ENCODE data around the gene ZNHIT2. TPM values are rescaled to one million over a fixed set of nuclear protein-coding genes. Genes with fewer than 3 reads are reported as not detected.
"Not testable (repeated sequence)": the region's sequence is repeated elsewhere in the genome, so short reads cannot be mapped to it uniquely, and the experiment has no call there.

ZNHIT2 gene
- 5.8 TPM for total RNA-seq
- long read RNA-seq, transcript ZNHIT2-201 (1 exons, 1,306 nt), result major isoform, 6 of 6 reads
- long read RNA-seq, partial matches to known transcripts, result 0 of 6 reads
- long read RNA-seq, other reads (novel, unspliced or antisense), result 0 of 6 reads

DNA sequence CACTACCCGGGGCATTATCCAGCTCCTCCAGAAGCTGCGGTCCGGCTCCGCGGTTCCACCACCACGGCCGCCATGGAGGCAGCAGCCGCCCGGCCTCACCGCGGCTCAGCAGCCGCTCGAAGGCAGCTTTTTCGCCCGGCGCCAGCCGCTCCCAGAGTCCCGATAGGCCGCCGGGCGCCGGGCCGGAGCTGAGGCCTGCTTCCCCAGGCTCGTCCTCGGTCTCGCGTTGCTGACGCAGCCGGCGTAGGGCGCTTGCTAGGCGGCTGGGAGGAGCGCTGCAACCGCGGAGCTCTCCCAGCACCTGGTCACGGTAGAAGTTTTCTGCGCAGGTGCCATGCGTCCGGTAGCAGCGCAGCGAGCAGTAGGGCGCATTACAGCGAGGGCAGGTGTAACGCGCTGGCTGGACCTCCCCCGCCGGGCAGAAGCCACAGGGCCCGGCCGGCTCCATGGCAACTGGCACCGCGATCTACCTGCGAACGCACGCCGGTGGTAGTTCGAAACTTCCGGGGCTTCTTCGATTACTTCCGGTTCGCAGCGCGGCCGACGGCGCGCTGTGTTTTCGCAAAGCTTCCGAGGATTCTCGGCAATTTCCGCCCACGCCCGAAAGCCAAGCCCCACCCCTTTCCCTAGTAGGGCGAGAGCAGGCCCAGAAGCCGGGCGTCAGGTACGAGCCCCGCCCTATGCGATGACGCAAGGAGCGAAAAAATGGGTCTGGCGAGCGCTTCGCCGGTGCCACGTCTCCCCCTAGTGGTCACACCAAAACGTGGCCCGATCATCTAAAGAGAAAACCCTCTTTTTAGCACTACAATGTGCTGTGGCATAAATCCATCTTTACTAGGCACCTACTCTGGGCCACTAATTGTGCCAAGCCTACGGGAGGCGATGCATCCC is at the start of gene ZNHIT2:
Gene ZNHIT2 (minus strand): TSS at position 496 of the 891 bp plus-strand sequence. CDS start 48 bp downstream, at position 448.
- ATAC-seq, result peak; percentile 88
- DNase-seq (ENCODE audit: missing footprints), result peak; percentile 100
- intact Hi-C loops (cut with DNase I), result loop anchor here (1.0 kb wide), 1 partner anchor 33 kb away; the partner anchor contains the start of genes CDCA5 and ZFPL1

- ATAC-seq (no peak), DNase-seq (ENCODE audit: missing footprints) (no peak)
- intact Hi-C loops (cut with DNase I), result no loop called here
Measured at GRCh38 chr11:65166893-65167292, 49.4 kb upstream of the ZNHIT2 start.

DNA sequence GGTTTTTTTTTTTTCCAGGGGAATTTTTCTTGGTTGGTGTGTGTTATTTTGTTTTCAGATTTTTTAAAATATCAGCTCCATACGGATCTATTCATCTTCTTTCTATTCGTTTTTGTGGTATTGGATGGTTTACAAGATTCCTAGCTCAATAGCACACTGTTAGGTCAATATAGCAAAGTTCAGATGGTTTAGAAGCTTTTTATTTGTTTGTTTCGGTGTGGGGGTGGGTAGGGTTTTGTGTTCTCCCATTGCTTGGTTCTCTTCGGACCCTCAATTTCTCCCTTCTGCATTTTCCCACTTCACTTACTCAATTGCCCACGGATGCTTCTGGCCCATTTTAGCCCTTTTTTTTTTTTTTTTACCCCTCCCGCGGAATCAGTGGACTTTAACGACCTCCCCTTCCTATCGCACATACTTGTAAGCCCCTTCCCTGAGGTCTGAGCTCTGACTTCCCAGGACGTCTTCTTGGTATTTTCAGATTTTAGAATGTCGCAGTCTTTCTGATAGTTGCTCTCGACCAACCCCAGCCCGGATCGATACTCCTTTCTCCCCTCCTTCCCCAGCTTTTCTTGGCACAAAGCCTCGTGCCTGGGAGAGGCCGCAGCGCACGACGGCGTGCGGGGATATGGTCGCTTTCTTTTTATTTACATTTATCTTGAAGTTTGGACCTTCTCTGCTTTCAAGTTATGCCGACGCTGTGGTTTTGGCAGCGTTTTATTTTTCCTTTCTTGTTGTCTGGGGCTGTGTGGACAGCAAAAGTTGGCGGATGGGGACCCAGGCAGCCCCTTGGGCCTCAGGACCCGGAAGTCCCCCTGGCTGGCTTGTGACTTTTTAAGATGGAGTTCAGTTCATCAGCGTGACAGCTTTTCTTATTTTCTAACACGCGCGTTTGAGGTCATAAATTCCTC is 48.2 kb upstream of the ZNHIT2 start:
- DNase-seq (ENCODE audit: missing footprints), result no peak
- ATAC-seq, result no peak
- intact Hi-C loops (cut with DNase I), result no loop called here

DNA sequence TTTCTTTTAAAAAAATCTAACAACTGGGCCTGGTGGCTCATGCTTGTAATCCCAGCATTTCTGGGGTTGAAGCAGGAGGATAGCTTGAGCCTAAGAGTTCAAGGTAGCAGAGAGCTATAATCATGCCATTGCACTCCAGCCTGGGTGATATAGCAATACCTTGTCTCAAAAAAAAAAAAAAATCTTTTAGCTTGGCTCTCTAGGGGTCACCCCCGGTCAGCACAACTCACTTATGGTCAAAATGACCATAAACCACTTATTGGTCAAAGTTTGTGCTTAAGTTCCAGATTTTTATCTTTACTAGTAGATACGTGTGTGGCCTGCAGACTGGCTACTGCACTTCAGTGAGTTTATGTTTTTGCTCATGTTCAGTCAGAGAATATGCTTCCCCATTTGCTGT is 46.2 kb upstream of the ZNHIT2 start:
- intact Hi-C loops (cut with DNase I), result no loop called here
- ATAC-seq, result no peak
- no peak for DNase-seq (ENCODE audit: missing footprints)

DNA sequence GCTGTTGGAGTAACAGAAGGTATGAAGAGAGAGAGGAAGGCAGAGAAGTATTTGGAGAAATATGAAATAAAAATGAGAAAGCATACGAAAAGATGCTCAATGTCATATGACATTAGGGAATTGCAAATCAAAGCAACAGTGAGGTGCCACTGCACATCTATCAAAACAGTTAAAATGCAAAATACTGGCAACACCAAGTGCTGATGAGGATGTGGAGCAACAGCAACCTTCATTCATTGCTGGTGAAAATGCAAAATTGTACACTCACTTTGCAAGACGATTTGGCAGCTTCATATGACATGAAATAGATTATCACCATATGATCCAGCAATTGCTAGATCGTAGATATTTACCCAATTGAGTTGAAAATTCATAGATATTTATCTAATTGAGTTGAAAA is 43.1 kb upstream of the ZNHIT2 start:
- DNase-seq (ENCODE audit: missing footprints) (no peak), ATAC-seq (no peak)
- intact Hi-C loops (cut with DNase I), result no loop called here

DNA sequence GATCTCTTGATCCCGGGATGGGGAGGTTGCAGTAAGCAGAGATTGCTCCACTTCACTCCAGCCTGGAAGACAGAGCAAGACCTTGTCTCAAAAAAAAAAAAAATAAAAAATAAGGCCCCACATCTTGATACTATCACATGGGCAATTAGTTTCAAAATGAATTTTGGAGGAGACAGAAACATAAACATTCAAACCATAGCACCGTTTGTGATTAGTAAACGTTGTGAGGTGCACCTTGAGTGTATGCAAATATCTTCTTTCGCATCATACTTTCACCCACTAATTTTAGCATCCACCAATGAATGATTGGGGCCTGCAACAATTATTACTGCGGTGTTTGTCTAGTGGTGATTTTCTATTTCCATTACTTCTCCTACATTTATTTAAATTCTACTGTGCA is 41.5 kb upstream of the ZNHIT2 start:
- intact Hi-C loops (cut with DNase I), result no loop called here
- DNase-seq (ENCODE audit: missing footprints) (no peak), ATAC-seq (no peak)

- no peak for ATAC-seq
- intact Hi-C loops (cut with DNase I), result no loop called here
Measured at GRCh38 chr11:65157336-65157735, 39.8 kb upstream of the ZNHIT2 start.

DNA sequence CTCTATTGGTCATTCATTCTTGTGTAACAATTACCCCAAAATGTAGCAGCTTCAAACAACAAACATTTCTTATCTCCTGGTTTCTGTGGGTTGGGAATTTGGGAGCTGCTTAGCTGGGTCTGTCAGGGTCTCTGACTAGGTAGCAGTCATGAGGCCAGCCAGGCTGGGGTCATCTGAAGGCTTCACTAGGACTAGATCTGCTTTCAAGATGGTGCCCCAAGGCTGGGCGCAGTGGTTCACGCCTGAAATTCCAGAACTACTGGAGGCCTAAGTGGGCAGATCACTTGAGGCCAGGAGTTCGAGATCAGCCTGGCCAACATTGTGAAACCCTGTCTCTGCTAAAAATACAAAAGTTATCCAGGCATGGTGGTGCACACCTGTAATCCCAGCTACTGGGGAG is 39.4 kb upstream of the ZNHIT2 start:
- intact Hi-C loops (cut with DNase I), result no loop called here
- DNase-seq (ENCODE audit: missing footprints) (no peak), ATAC-seq (no peak)

More at GRCh38 chr11:65157336-65157735, 39.8 kb upstream of the ZNHIT2 start:
- no peak for DNase-seq (ENCODE audit: missing footprints)

GRCh38 chr11:65156256-65156655 is 38.8 kb upstream of the ZNHIT2 start:
- ATAC-seq (no peak), DNase-seq (ENCODE audit: missing footprints) (no peak)
- intact Hi-C loops (cut with DNase I), result no loop called here

DNA sequence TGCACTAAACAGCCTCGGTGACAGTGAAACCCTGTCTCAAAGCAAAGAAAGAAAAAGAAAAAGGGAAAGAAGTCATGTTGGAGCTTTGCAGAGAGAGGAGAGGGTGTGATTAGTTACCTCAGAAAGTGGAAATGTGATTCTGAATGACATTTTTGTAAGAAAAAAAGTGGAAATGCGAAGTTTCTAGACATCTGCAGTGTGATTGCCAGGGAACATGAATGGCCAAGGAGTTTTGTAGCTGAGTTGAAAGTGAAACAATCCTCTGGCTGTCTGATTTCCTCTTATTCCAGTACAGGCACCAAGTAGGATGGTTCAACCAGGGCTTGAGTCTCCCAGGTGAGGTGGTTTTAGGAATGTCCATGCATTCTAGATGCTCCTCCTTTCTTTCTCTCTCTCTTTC is 34.6 kb upstream of the ZNHIT2 start:
- ATAC-seq, result no peak
- intact Hi-C loops (cut with DNase I), result no loop called here
- no peak for DNase-seq (ENCODE audit: missing footprints)

GRCh38 chr11:65151331-65151899 is 33.9 kb upstream of the ZNHIT2 start:
- intact Hi-C loops (cut with DNase I), result no loop called here
- ATAC-seq, result no peak
- no peak for DNase-seq (ENCODE audit: missing footprints)

GRCh38 chr11:65150509-65151299 is 33.2 kb upstream of the ZNHIT2 start:
- DNase-seq (ENCODE audit: missing footprints) (peak; percentile 92), ATAC-seq (peak; percentile 86)
- intact Hi-C loops (cut with DNase I), result no loop called here

- DNase-seq (ENCODE audit: missing footprints); intact Hi-C loops (cut with DNase I); ATAC-seq: not testable (repeated sequence)
Measured at GRCh38 chr11:65150131-65150508, 32.6 kb upstream of the ZNHIT2 start.

DNA sequence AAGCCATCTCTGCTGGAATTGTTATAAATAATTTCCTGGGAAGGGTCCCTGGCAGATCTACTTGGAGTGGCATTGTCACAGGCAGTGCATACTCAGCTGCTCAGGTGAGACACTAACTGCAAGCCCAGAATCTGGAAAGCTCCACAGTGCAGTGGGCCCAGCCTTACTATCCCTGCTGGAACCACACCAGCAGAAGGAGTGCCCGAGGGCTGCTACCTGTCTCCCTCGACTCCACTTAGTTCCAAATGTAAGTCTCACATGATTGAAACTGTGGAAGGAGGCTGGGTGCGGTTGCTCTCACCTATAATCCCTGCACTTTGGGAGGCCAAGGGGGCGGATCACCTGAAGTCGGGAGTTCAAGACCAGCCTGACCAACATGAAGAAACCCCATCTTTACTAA is 31.2 kb upstream of the ZNHIT2 start:
- ATAC-seq, result no peak
- intact Hi-C loops (cut with DNase I), result no loop called here
- DNase-seq (ENCODE audit: missing footprints), result no peak

GRCh38 chr11:65147352-65148075 is 30.0 kb upstream of the ZNHIT2 start:
- no peak for DNase-seq (ENCODE audit: missing footprints)
- intact Hi-C loops (cut with DNase I), result no loop called here

DNA sequence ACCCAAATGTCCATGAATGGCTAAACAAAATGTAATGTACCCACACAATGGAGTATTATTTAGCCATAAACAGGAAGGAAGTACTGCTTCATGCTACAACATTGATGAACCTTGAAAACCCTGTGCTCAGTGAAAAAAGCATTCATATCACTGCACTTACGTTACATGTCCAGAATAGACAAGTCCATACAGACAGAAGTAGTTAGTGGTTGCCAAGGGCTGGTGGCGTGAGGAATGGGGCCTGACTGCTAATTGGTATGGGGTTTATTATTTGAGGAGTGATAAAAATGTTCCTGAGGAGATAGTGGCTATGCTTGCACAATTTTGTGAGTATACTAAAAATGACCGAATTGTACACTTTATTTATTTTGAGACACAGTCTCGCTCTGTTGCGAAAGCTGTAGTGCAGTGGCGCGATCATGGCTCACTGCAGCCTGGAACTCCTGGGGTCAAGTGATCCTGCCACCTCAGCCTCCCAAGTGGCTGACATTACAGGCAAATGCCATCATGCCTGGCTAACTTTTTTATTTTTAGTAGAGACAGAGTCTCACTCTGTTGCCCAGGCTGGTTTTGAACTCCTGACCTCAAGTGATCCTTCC is 24.5 kb upstream of the ZNHIT2 start:
- ATAC-seq, result no peak

More at GRCh38 chr11:65147352-65148075, 30.0 kb upstream of the ZNHIT2 start:
- no peak for ATAC-seq

DNA sequence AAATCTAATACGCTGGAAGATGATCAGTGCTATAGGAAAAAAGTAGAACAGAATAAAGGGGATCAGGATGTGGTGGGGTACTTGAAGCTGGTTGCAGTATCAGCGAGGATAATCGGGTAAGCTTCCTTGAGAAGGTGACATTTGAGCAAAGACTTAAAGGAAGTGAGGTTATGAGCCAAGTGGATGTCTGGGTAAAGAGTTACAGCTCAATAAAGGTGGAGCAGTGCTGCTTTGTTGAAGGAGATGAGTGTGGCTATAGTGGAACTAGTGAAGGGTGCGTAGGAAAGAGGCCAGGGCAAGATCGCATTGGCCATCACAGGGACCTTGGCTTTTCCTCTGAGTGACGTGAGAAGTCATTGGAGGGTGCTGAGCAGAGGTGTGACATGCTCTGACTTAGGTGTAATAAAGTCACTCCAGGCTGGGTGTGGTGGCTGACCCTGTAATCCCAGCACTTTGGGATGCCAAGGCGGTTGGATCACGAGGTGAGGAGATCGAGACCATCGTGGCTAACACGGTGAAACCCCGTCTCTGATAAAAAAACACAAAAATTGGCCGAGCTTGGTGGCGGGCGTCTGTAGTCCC is 19.1 kb upstream of the ZNHIT2 start:
- no peak for DNase-seq (ENCODE audit: missing footprints)
- no peak for ATAC-seq
- intact Hi-C loops (cut with DNase I), result no loop called here

More for the DNA sequence above, 24.5 kb upstream of the ZNHIT2 start:
- DNase-seq (ENCODE audit: missing footprints), result no peak
- intact Hi-C loops (cut with DNase I), result no loop called here

Data from Right ventricle myocardium inferior (tissue), 1 donor.